H1 (cell line): Measurements from ENCODE around the gene FCAMR. TPM values are rescaled to one million over a fixed set of nuclear protein-coding genes. Genes with fewer than 3 reads are reported as not detected.

Source experiments
- CHD7 ChIP-seq: fragments of 300-600 bp; sonication (generic); IDR thresholded peaks from 2 replicates; pipeline ENCODE4 v1.7.1; 2012; ENCODE audit warnings: low read length, moderate library complexity, mild to moderate bottlenecking, inconsistent platforms; ENCODE audit not compliant: insufficient replicate concordance
- polyA plus RNA-seq, 7 experiments: library from polyadenylated mRNA; depleted of rRNA in 3 of 7; stranded (reverse) in 5 of 7; unstranded in 2 of 7; fragments of >200 nt in 5 of 7; fragments of 200-250 nt in 2 of 7; gene quantifications; 1 replicate in 5 of 7; 2 replicates in 1 of 7; 4 replicates in 1 of 7; pipeline versions ENCODE4 v1.2.1 to v1.2.3, GENCODE V29; 2011 to 2013; ENCODE audit warnings: missing spikeins in 2 of 7, mixed read lengths in 2 of 7
- total RNA-seq: library from RNA; stranded (reverse); fragmentation: NEBNext Ultra II Directional; extraction: Animal tissue kit (Norgen Biotek cat#: 25700); gene quantifications from 2 replicates; pipeline ENCODE4 v1.2.1, GENCODE V29; 2021

Gene FCAMR
- total and polyA plus RNA-seq, 2 of the 8 experiments (the other 6 are each of a cell fraction or from before 2014, with no cell fraction given) = not detected

GRCh38 chr1:206957639-206958038 is 12.6 kb downstream of the FCAMR start (continued):
- TF ChIP-seq CHD7 = no peak
